ENCODE data around the gene PGK1.
"Not testable (repeated sequence)": the region's sequence is repeated elsewhere in the genome, so short reads cannot be mapped to it uniquely, and the experiment has no call there.

The PGK1 gene

GRCh38 chrX:78103623-78104446 is at the start of gene PGK1:
PGK1 (plus strand) TSS chrX:78104248; CDS start chrX:78104341, 93 bp downstream.
- DNase-seq, result peak; percentile 90

- DNase-seq, result no peak
Measured at GRCh38 chrX:78063687-78064086, 40.4 kb upstream of the PGK1 start.

DNA sequence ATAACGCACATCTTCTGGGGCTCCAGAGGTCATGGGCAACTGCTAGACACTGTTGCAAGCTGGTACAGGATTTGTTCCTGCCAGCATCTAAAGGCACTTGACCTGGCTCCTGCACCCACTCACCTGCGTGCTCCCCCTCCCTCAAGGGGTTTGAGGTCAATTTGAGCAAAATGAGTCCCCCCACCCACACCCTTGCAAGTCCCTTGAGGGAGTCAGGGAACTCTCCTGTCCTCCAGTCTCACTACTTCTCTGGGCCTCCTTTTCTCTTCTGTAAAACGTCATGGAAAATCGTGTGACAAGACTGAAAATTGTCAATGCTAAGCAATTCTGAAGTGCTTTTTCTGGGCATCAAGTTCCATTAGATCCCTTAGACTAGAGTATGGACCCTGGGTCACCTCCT is 39.9 kb upstream of the PGK1 start:
- DNase-seq, result no peak

GRCh38 chrX:78064698-78065601 is 39.1 kb upstream of the PGK1 start:
- DNase-seq, result not testable (repeated sequence)

DNA sequence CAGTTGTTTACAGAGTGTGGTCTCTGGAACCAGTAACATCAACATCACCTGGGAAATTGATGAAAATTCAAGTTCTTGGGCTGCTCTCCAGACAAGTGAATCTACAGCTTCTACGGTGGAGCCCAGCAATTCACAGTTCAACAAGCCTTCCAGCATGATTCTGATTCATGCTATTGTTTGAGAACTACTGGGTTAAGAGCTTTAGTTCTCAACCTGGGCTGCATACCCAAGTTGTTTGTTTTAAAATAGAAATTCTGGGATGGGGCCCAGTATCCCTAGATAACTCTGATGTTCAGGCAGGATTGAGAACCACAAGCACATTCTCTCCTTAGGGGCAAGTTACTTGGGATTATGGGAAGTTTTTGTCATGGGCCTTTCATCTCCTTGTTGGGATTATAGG is 37.9 kb upstream of the PGK1 start:
- no peak for DNase-seq

GRCh38 chrX:78071331-78071730 is 32.7 kb upstream of the PGK1 start:
- no peak for DNase-seq

DNA sequence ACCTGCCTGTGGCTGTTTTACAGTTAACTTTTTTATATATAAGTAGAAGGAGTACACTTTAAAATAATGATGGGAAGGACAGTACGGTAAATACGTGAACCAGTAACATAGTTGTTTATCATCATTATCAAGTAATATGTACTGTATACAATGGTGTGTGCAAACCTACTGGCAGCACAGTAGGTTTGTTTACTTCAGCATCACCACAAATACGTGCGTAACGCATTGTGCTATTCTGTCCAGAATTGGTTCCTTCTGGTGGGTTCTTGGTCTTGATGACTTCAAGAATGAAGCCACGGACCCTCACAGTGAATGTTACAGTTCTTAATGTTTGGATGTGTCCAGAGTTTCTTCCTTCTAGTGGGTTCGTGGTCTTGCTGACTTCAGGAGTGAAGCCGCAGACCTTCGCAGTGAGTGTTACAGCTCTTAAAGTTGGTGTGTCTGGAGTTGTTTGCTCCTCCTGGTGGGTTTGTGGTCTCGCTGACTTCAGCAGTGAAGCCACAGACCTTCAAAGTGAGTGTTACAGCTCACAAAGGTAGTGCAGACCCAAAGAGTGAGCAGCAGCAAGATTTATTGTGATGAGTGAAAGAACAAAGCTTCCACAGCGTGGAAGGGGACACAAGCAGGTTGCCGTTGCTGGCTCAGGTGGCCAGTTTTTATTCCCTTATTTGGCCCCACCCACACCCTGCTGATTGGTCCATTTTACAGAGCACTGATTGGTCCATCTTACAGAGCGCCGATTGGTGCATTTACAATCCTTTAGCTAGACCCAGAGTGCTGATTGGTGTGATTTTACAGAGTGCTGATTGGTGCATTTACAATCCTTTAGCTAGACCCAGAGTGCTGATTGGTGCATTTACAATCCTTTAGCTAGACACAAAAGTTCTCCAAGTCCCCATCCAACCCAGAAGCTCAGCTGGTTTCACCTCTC is 30.6 kb upstream of the PGK1 start:
- not testable (repeated sequence) for DNase-seq

DNA sequence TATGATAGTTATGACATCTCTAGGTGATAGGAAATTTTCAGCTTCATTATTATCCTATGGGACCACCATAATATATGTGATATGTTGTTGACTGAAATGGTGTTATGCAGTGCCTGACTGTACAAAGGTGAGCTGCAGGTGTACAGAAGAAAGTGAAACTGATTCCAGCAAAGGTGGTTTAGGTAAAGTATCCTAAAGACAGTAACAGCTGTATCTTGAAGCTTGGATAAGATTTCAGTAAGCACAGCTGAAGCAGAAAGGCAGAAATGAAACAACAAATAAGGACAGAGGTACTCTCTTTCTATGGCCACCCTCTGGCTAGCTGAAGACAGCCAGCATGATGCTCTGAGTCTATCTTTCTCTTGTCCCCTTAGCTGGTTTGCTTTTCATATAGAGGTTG is 30.0 kb upstream of the PGK1 start:
- DNase-seq, result no peak

GRCh38 chrX:78075787-78076389 is 28.2 kb upstream of the PGK1 start:
- no peak for DNase-seq

DNA sequence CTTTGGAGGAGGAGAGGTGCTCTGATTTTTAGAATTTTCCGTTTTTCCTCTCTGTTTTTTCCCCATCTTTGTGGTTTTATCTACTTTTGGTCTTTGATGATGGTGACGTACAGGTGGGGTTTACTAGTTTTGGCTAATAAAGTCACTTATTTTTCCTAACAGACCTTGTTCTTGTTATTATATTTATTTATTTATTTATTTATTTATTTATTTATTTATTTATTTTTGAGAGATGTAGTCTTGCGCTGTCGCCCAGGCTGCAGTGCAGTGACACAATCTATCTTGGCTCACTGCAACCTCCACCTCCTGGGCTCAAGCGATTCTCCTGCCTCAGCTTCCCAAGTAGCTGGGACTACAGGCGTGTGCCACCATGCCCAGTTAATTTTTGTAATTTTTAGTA is 22.6 kb upstream of the PGK1 start:
- not testable (repeated sequence) for DNase-seq

DNA sequence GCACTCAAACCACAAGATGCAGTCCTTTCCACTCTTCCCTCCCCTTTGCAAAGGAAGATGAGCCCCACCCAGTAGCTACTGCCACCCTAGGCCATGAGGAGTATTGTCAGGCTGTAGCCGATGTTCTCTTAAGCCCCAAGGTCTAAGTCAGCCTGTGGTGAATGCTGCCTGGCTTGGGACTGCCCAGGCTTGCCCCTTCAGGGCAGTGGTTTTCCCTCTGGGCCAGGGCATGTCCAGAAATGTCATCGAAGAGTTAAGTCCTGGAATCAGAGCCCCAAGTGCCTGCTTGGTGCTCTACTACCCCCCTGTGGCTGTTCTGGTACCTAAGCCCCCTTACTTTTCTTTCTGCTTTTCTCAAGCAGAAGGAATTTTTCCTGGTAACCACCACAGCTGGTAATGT is 11.8 kb upstream of the PGK1 start:
- no peak for DNase-seq

- no peak for DNase-seq
Measured at GRCh38 chrX:78098108-78098507, 5.9 kb upstream of the PGK1 start.

- DNase-seq, result no peak
Measured at GRCh38 chrX:78102091-78102490, 2.0 kb upstream of the PGK1 start.

GRCh38 chrX:78103001-78103622 is 936 bp upstream of the PGK1 start:
- DNase-seq, result no peak

DNA sequence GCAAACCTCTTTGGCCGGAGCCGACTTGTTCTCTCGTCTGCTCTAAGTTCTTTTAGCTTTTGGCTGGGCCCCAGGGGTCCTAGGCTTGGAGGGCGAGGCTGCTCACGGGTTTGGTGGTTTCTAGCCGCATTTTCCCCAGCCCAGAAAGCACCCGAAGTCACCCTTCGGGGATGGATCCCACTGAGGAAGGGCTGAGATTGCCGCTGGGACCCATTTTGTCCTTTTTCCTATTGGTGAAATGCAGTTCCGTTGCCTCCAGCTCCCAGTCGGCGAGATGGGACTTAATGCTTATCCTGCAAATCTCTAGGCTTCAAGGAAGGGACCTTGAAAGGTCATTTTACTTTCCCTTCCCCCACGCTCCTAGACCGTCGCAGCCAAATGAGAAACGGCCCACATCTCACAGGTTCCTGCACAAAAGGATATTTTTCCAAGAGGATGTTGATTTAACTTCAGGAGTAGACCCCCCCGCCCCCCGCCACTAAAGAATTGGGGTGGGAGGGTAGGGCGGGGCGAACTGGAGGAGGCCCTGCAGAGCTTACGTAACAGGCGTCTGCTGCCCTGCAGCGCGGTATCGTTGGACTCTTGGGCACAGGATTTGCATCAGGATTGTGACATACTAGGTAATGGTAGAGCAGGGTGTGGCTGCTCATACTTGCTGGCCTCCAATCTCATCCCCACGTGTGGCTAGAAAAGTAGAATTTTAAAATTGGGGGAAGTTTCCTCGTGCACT is 564 bp downstream of the PGK1 start:
- DNase-seq, result peak; percentile 13

GRCh38 chrX:78105944-78106650 is 2.0 kb downstream of the PGK1 start:
- no peak for DNase-seq

- no peak for DNase-seq
Measured at GRCh38 chrX:78106651-78106986, 2.6 kb downstream of the PGK1 start.

DNA sequence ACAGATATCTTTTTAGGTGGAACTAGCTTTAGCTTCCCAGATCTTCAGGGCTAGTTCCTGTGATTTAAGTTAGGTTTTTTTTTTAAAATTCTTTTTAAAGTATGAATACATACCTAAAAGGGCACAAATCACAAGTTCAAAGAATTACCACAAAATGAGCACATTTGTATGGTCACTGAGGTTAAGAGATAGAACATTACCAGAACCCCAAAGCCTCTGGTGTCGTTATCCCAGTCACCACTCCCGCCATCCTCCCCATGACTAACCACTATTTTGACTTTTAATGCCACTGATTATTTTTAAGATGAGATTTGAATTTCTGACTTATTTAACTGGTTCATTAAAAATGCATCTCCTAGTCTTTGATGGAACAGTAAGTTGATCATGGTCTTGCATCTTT is 5.4 kb downstream of the PGK1 start:
- DNase-seq, result no peak

GRCh38 chrX:78111140-78111931 is 7.3 kb downstream of the PGK1 start:
- no peak for DNase-seq

- DNase-seq, result no peak
Measured at GRCh38 chrX:78116365-78116764, 12.3 kb downstream of the PGK1 start.
